Activated CD4-positive, alpha-beta memory T cell treated with anti-CD3 and anti-CD28 coated beads for 36 hours (primary cell): Measurements from ENCODE around the gene FGFBP1. TPM values are rescaled to one million over a fixed set of nuclear protein-coding genes. Genes with fewer than 3 reads are reported as not detected.

Experiments used
- CTCF ChIA-PET: fragments of 350-600 bp; sonication (Branson Sonifier 250); formaldehyde crosslinking; loops from one replicate; lab custom pipeline; 2021; ENCODE audit warnings: antibody characterized with exemption, inconsistent platforms; lab: Charles Lee
- POLR2A ChIA-PET: fragments of 350-600 bp; sonication (Branson Sonifier 250); formaldehyde crosslinking; loops from one replicate; lab custom pipeline; 2021; ENCODE audit warnings: antibody characterized with exemption; lab: Charles Lee
- DNase-seq: peaks from one replicate; pipeline ENCODE4 v3.0.0-alpha.2; 2020
- H3K27ac Mint-ChIP-seq: one replicate; pipeline ENCODE4 v1.8.0; 2021; ENCODE audit warnings: mixed read lengths
- H3K27me3 Mint-ChIP-seq: one replicate; pipeline ENCODE4 v1.8.0; 2021; ENCODE audit warnings: mixed read lengths
- H3K36me3 Mint-ChIP-seq: one replicate; pipeline ENCODE4 v1.8.0; 2021; ENCODE audit warnings: mixed read lengths
- H3K4me1 Mint-ChIP-seq: one replicate; pipeline ENCODE4 v1.8.0; 2021; ENCODE audit warnings: low read depth, mixed read lengths
- H3K4me3 Mint-ChIP-seq: one replicate; pipeline ENCODE4 v1.8.0; 2021; ENCODE audit warnings: mild to moderate bottlenecking, mixed read lengths
- H3K9me3 Mint-ChIP-seq: one replicate; pipeline ENCODE4 v1.8.0; 2021; ENCODE audit warnings: mixed read lengths
- intact Hi-C: fragments of 100-400 bp; cut with micrococcal nuclease; formaldehyde crosslinking; loops from one replicate; pipeline ENCODE4 v1.15.1; 2023
- total RNA-seq, 2 experiments: library from RNA; stranded (reverse); gene quantifications; one replicate each; pipeline ENCODE4 v1.2.3, GENCODE V29; 2021

FGFBP1 gene
- total RNA-seq, 2 experiments from 2014 or later: not detected

DNA sequence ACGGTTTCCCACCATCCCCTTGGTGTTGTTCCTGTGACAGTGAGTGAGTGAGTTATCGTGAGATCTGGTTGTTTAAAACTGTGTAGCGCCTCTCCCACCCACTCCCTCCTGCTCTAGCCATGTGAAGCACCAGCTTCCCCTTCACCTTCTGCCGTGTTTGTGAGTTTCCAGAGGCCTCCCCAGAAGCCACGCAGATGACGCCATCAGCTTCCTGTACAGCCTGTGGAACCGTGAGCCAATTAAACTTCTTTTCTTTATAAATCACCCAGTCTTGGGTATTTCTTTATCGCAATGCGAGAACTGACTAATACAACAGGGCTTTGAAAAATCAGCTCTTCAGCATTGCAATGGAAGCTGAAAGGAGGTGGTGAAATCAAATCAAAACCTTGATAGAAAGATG, 50.0 kb downstream of the FGFBP1 start:
- DNase-seq: no peak
- Mint-ChIP-seq H3K4me3 (no peak overlapping the region), H3K9me3 (no peaks in the 10 kb centered on the region), H3K36me3 (no peaks in the 10 kb centered on the region), H3K27me3 (peaks cover 10% of the 10 kb centered on the region), H3K27ac (no peak overlapping the region), H3K4me1 (no peaks in the 10 kb centered on the region)
- intact Hi-C loops: no loop called here
- ChIA-PET CTCF (interaction anchor here (1.1 to 3.0 kb wide), 3 partner anchors 8 to 113 kb away, joined by 4 to 11 read pairs (median 4); no protein-coding TSS in a partner anchor), POLR2A (no interaction called here)

Other genes starting within 250 kb of the FGFBP1 start
- gene BST1, start 235.7 kb downstream of the FGFBP1 start, total RNA-seq: under 1 TPM; 0.19 to 0.67 TPM
- 10 to 100 TPM; 11.6 to 12.0 TPM for gene CD38, start 160.4 kb downstream of the FGFBP1 start, total RNA-seq
- gene FGFBP2, start 24.4 kb upstream of the FGFBP1 start, total RNA-seq: under 1 TPM; 0.43 to 0.51 TPM
- not detected for gene PROM1, start 145.3 kb upstream of the FGFBP1 start, total RNA-seq